ENCODE results near the gene GRPEL1. TPM values are rescaled to one million over a fixed set of nuclear protein-coding genes. Genes with fewer than 3 reads are reported as not detected.

Gene GRPEL1
- 30.4 and 37.5 TPM in 2 replicates for total RNA-seq

DNA sequence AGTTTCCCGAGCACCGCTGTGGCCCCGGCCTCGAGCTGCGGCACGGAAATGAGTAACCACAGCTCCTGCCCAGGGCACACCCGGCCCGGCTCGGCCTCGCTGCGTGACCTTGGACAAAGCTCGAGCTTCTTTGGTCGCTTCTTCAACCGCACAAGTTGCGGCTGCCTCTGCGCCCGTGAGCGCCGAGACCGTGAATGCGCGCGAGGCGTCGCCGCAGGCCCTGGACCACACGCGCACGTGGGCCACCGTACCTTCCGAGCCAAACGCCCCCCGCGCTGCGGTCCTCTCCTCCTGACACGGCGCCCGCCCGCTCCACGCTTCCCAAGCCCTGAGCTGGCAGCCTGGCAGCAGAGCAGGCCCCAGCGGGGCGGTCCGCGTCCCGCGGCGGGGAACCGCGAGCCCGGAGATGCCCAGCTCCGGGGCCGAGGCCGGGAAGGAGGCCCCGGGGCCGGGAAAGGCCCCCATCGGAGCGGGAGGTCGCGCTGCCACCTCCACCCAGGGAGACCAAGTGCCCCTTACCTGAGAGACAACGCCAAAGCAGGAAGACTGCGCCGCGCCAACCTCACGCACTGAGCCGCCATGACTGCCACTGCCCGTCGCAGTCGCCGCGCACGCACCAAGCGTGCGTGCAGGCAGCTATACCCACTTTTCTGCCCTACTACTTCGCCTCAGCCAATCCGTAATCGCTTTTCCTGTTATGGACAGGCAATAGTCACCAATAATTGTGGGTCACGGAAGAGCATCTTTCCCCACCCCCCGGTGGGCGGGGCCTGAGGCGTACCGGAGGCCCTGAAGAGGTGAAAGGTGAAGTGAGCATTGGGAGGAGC, at the start of gene GRPEL1:
GRPEL1 (minus strand) TSS at position 613 of the 827 bp plus-strand sequence; CDS start at position 581, 32 bp downstream.

DNA sequence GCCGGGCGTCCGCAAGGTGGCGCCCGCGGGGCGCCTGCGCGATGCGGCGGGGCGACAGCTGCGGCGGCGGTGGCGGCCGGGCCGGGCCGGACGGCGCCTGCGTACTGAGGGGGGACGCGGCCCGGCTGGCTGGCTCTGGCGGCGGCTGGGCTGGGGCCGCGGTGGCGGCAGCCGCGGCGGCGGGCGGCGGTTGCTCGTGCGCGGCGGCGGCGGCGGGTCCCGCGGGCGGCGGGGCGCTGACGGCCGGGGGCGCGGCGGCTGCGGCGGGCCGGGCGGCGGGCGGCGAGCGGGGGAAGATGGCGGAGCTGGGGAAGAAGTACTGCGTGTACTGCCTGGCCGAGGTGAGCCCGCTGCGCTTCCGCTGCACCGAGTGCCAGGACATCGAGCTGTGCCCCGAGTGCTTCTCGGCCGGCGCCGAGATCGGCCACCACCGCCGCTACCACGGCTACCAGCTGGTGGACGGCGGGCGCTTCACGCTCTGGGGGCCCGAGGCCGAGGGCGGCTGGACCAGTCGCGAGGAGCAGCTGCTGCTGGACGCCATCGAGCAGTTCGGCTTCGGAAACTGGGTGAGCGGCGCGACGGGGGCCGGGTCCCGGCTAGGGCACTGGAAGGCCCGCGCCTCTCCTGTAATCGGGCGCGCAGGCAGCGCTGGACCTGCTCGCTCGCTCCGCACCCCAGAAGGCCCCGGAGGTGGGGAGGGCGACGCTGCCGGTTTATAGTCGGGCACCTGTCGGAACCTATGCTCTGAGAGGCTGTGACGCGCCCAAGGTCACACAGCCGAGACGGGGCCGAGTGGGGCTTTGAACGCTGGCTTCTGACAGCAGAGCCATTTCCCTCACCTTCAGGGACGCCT, 24.4 kb downstream of the GRPEL1 start, which contains the start of gene TADA2B:
TADA2B (plus strand) TSS at position 89 of the 853 bp plus-strand sequence; CDS start at position 297, 208 bp downstream.

Other genes with a start within 250 kb of the GRPEL1 start
- 30.7 and 33.3 TPM in 2 replicates for gene TBC1D14, start 158.2 kb downstream of the GRPEL1 start, total RNA-seq
- 11.8 and 12.7 TPM in 2 replicates for gene TADA2B, start 24.7 kb downstream of the GRPEL1 start, total RNA-seq
- under 0.01 TPM in 2 replicates for gene SORCS2, start 124.5 kb upstream of the GRPEL1 start, total RNA-seq

Data from vein endothelial cell (primary cell).